Endothelial cell (in vitro differentiated cells): Measurements from ENCODE around the gene CPA2. TPM values are rescaled to one million over a fixed set of nuclear protein-coding genes. Genes with fewer than 3 reads are reported as not detected.
A peak's percentile ranks its signal among the peaks of the same experiment; 100 is the strongest.

ENCODE experiments used
- DNase-seq: peaks from one replicate; pipeline ENCODE4 v3.0.0; 2021; ENCODE audit warnings: low spot score
- H3K27ac Mint-ChIP-seq: one replicate; pipeline ENCODE4 v1.8.0; 2021; ENCODE audit warnings: mixed read lengths, inconsistent platforms; ENCODE audit not compliant: unreplicated experiment
- H3K27me3 Mint-ChIP-seq: one replicate; pipeline ENCODE4 v1.8.0; 2021; ENCODE audit warnings: mild to moderate bottlenecking, moderate library complexity, mixed read lengths, inconsistent platforms; ENCODE audit not compliant: unreplicated experiment
- H3K36me3 Mint-ChIP-seq: one replicate; pipeline ENCODE4 v1.8.0; 2021; ENCODE audit warnings: mild to moderate bottlenecking, low read depth, mixed read lengths, inconsistent platforms; ENCODE audit not compliant: unreplicated experiment
- H3K4me1 Mint-ChIP-seq: one replicate; pipeline ENCODE4 v1.8.0; 2021; ENCODE audit warnings: mild to moderate bottlenecking, mixed read lengths, inconsistent platforms; ENCODE audit not compliant: unreplicated experiment
- H3K4me3 Mint-ChIP-seq: one replicate; pipeline ENCODE4 v1.8.0; 2021; ENCODE audit warnings: mild to moderate bottlenecking, mixed read lengths, inconsistent platforms; ENCODE audit not compliant: unreplicated experiment
- H3K9me3 Mint-ChIP-seq: one replicate; pipeline ENCODE4 v1.8.0; 2021; ENCODE audit warnings: mixed read lengths, inconsistent platforms; ENCODE audit not compliant: unreplicated experiment
- CTCF ChIP-seq: fragments of 200-600 bp; sonication (generic); IDR thresholded peaks from one replicate; pipeline ENCODE4 v1.5.0; 2021; ENCODE audit warnings: antibody characterized with exemption; ENCODE audit not compliant: unreplicated experiment
- total RNA-seq: library from RNA; stranded (reverse); fragmentation: NEBNext Ultra II Directional; extraction: Animal tissue kit (Norgen Biotek cat#: 25700); gene quantifications from one replicate; pipeline ENCODE4 v1.2.1, GENCODE V29; 2021; ENCODE audit not compliant: unreplicated experiment

Gene CPA2
- total RNA-seq, 1 donor from 2014 or later: not detected

GRCh38 chr7:130256704-130257103 lies 10.0 kb upstream of the CPA2 start:
- H3K27ac Mint-ChIP-seq: peak overlapping the region; percentile 52
- H3K4me1 Mint-ChIP-seq: no peaks in the 10 kb centered on the region
- no peaks in the 10 kb centered on the region for H3K27me3 Mint-ChIP-seq
- H3K9me3 Mint-ChIP-seq: peaks cover 7% of the 10 kb centered on the region
- peaks cover 12% of the 10 kb centered on the region for H3K36me3 Mint-ChIP-seq
- no peak for DNase-seq
- no peak for TF ChIP-seq CTCF
- H3K4me3 Mint-ChIP-seq: peak overlapping the region; percentile 47

- no peak for DNase-seq
- no peak for TF ChIP-seq CTCF
- Mint-ChIP-seq H3K4me1 (peaks cover 4% of the 10 kb centered on the region), H3K27me3 (no peaks in the 10 kb centered on the region), H3K36me3 (peaks cover 9% of the 10 kb centered on the region), H3K4me3 (no peak overlapping the region), H3K27ac (no peak overlapping the region), H3K9me3 (peaks cover 7% of the 10 kb centered on the region)
Measured at GRCh38 chr7:130258494-130259078, 8.1 kb upstream of the CPA2 start.

- H3K4me1 Mint-ChIP-seq: peaks cover 8% of the 10 kb centered on the region
- no peak overlapping the region for H3K4me3 Mint-ChIP-seq
- no peak for DNase-seq
- H3K27me3 Mint-ChIP-seq: peaks cover 2% of the 10 kb centered on the region
- H3K36me3 Mint-ChIP-seq: no peaks in the 10 kb centered on the region
- no peak for TF ChIP-seq CTCF
- H3K27ac Mint-ChIP-seq: no peak overlapping the region
- H3K9me3 Mint-ChIP-seq: no peaks in the 10 kb centered on the region
Measured at GRCh38 chr7:130262448-130262847, 4.2 kb upstream of the CPA2 start.

- no peaks in the 10 kb centered on the region for H3K36me3 Mint-ChIP-seq
- H3K4me3 Mint-ChIP-seq: no peak overlapping the region
- H3K4me1 Mint-ChIP-seq: peaks cover 13% of the 10 kb centered on the region
- H3K9me3 Mint-ChIP-seq: no peaks in the 10 kb centered on the region
- no peak for TF ChIP-seq CTCF
- H3K27ac Mint-ChIP-seq: no peak overlapping the region
- H3K27me3 Mint-ChIP-seq: peaks cover 2% of the 10 kb centered on the region
- DNase-seq: no peak
Measured at GRCh38 chr7:130263130-130263529, 3.5 kb upstream of the CPA2 start.

GRCh38 chr7:130266961-130267321 lies 278 bp downstream of the CPA2 start:
- Mint-ChIP-seq H3K27ac (no peak overlapping the region), H3K4me3 (no peak overlapping the region), H3K36me3 (no peaks in the 10 kb centered on the region), H3K27me3 (peaks cover 2% of the 10 kb centered on the region), H3K4me1 (peaks cover 23% of the 10 kb centered on the region), H3K9me3 (no peaks in the 10 kb centered on the region)
- no peak for TF ChIP-seq CTCF
- no peak for DNase-seq
